Measurements from ENCODE around the gene PAGR1. TPM values are rescaled to one million over a fixed set of nuclear protein-coding genes. Genes with fewer than 3 reads are reported as not detected.

The PAGR1 gene
- polyA plus RNA-seq, 4 donors: 30.7 to 47.7 (median 37.8) TPM

DNA sequence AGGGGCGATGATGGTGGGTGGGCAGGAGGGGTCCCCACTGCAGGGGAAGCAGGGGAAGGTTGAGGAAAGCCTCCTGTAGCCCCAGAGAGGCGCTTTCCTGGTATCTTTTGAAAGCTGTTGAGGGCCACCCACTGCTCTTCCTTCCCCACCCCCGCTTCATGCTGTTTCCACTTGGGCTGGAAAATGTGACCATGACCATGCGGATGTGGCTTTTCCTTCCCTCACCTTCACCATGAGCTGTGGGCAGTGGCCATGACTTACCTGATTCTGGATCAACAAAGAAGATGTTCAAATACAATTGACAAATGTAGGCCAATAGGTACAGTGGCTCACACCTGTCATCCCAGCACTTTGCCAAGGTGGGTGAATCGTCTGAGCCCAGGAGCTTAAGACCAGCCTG is 18.1 kb downstream of the PAGR1 start:
- DNase-seq (ENCODE audit: low read depth in 4 of 4, low spot score in 3 of 4): no peak

DNA sequence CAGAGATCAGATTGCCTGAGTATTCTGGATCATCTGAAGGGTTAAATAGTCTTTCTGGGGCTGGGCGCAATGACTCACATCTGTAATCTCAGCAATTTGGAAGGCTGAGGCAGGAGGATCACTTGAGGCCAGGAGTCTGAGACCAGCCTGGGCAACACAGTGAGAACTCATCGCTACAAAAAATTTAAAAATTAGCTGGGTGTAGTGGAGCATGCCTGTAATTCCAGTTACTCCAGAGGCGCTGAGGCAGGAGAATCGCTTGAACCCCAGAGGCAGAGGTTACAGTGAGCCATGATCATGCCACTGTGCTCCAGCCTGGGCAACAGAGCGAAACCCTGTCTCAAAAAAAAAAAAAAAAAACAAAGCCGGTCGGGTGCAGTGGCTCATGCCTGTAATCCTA is 20.0 kb downstream of the PAGR1 start:
- no peak for DNase-seq (ENCODE audit: low read depth in 4 of 4, low spot score in 3 of 4)

- DNase-seq (ENCODE audit: low read depth in 4 of 4, low spot score in 3 of 4): no peak
Measured at GRCh38 chr16:29836623-29837022, 20.7 kb downstream of the PAGR1 start.

GRCh38 chr16:29837841-29838240 is 21.9 kb downstream of the PAGR1 start:
- no peak for DNase-seq (ENCODE audit: low read depth in 4 of 4, low spot score in 3 of 4)

- DNase-seq (ENCODE audit: low read depth in 4 of 4, low spot score in 3 of 4): no peak
Measured at GRCh38 chr16:29839822-29840221, 23.9 kb downstream of the PAGR1 start.

GRCh38 chr16:29840240-29840639 is 24.3 kb downstream of the PAGR1 start:
- no peak for DNase-seq (ENCODE audit: low read depth in 4 of 4, low spot score in 3 of 4)

DNA sequence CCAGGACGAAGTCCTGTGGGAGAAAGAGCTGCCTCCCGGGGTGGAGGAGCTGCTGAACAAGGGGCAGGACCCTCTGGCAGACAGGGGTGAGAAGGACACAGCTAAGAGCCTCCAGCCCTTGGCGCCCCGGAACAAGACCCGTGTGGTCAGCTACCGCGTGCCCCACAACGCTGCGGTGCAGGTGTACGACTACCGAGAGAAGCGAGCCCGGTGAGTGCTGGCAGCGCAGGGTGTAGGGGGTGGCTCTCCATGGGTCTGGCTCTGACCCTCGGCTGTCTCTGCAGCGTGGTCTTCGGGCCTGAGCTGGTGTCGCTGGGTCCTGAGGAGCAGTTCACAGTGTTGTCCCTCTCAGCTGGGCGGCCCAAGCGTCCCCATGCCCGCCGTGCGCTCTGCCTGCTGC is 25.7 kb downstream of the PAGR1 start:
- DNase-seq (ENCODE audit: low read depth in 4 of 4, low spot score in 3 of 4): no peak

- no peak for DNase-seq (ENCODE audit: low read depth in 4 of 4, low spot score in 3 of 4)
Measured at GRCh38 chr16:29842732-29843346, 26.9 kb downstream of the PAGR1 start.

DNA sequence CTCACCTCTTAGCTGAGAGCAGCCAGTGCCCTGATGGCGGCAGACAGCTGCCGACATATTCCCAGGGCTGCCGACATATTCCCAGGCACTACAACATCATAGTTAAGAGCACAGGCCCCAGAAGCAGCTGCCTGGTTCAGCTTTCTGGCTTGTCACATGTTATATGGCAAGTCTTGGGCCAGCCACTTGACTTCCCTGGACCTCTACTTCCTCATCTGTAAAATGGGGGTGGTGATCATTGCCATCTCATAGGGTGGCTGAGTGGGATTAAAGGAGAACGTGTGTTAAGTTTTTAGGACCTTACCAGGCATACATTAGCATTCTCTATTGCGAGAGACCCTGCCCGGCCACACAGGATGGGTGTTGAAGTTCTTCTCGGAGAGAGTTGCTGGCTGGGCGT is 28.0 kb downstream of the PAGR1 start:
- DNase-seq (ENCODE audit: low read depth in 4 of 4, low spot score in 3 of 4): no peak

- DNase-seq (ENCODE audit: low read depth in 4 of 4, low spot score in 3 of 4): no peak
Measured at GRCh38 chr16:29844575-29845331, 28.8 kb downstream of the PAGR1 start.

GRCh38 chr16:29845656-29846055 is 29.7 kb downstream of the PAGR1 start:
- no peak for DNase-seq (ENCODE audit: low read depth in 4 of 4, low spot score in 3 of 4)

- DNase-seq (ENCODE audit: low read depth in 4 of 4, low spot score in 3 of 4): no peak
Measured at GRCh38 chr16:29848420-29849297, 32.7 kb downstream of the PAGR1 start.

DNA sequence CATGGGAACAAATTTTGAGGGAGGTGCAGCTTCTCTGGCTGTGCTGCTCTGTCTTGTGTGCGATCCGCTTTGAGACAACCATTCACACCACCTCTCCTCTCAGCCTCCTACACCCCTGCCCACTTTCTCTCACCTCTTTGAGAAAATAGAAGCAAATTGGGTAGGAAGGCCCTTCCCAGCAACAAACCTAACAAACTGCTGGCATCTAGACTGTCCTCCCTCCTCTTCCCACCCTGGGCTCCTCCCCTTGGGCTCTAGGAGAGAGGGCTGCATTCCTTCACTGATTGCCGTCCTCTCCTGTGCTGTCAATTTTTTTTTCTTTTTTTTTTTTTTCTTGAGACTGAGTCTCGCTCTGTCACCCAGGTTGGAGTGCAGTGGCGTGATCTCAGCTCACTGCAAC is 33.6 kb downstream of the PAGR1 start:
- no peak for DNase-seq (ENCODE audit: low read depth in 4 of 4, low spot score in 3 of 4)

DNA sequence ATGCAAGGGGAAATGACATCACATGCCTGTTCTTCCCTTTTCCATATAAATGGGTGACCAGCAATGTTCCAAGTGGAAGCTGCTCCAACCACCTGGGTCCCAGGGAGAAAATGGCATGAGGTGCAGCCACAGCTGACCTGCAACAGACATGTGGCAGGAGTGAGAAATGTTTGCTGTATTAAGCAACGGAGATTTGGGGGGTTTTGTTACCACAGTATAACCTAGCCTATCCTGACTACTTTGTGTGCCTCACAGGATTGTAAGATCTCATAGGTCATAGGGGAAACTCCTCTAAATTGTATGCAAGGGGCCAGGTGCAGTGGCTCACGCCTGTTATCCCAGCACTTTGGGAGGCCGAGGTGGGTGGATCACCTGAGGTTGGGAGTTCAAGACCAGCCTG is 35.0 kb downstream of the PAGR1 start:
- no peak for DNase-seq (ENCODE audit: low read depth in 4 of 4, low spot score in 3 of 4)

DNA sequence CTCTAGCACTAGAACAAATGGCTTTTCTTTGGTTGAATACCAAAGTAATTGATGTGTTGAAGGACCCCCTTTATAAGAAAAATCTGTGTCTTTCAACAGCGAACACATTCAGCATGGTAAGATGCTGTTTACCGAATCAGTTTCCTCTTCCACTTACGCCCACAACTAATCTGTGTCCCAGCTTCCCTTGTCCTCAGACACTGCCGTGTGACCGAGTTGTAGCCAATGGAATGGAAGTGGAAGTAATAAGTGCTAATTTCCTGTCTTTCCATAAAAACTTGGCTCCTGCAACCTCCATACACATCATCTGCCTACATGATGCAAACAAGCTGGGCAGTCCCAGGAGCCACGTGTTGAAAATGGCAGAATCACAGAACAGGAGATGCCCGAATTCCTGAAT is 36.7 kb downstream of the PAGR1 start:
- no peak for DNase-seq (ENCODE audit: low read depth in 4 of 4, low spot score in 3 of 4)

GRCh38 chr16:29854520-29855100 is 38.7 kb downstream of the PAGR1 start:
- DNase-seq (ENCODE audit: low read depth in 4 of 4, low spot score in 3 of 4): no peak

GRCh38 chr16:29857133-29857760 is 41.3 kb downstream of the PAGR1 start:
- no peak for DNase-seq (ENCODE audit: low read depth in 4 of 4, low spot score in 3 of 4)

GRCh38 chr16:29858149-29858849 is 42.3 kb downstream of the PAGR1 start:
- DNase-seq (ENCODE audit: low read depth in 4 of 4, low spot score in 3 of 4): no peak

GRCh38 chr16:29858974-29859373 is 43.0 kb downstream of the PAGR1 start:
- DNase-seq (ENCODE audit: low read depth in 4 of 4, low spot score in 3 of 4): no peak

DNA sequence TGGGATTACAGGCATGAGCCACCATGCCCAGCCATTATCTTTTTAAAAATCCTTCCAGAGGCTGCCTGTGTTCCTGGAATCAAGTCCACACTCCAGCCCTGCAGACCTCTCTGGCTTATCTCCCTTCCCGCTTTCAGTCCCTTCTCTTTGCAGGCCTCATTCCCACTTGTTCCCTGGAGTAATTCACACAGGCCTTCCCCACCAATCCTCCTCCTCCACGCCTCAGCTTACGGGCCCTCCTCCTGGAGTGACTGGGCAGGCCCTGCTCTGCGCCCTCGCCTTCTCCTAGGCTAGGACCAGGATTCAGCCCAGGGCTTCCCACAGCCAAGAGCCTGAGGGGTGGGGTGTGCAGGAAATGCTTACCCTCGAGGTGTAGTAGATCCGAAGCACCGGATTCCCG is 44.3 kb downstream of the PAGR1 start:
- no peak for DNase-seq (ENCODE audit: low read depth in 4 of 4, low spot score in 3 of 4)

Measured in left renal pelvis (tissue), 4 donors.